Measurements from ENCODE around the gene GABRP. TPM values are rescaled to one million over a fixed set of nuclear protein-coding genes. Genes with fewer than 3 reads are reported as not detected.
"Not testable (repeated sequence)": the region's sequence is repeated elsewhere in the genome, so short reads cannot be mapped to it uniquely, and the experiment has no call there.

The GABRP gene
- total and polyA plus RNA-seq, 8 donors = 0.10 to 1.8 (median 0.88) TPM

DNA sequence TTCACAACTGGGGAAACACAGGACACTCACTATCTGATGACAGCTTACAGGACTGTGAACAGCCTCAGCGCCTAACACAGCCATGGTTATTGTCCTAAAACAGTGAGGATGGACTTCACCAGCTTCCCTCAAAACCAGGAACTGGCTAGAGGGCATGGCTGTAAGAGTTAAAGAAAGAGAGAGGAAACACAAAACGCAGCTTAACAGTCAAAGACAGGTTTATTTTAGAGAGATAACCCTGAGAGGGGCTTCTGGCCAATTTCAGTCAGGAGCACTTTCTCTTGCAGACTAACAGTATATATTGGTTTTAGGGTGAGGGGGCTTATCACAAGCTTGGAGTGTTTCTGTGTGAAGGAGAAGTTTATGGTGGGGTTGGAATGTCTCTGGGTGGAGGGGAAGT lies 42.6 kb downstream of the GABRP start:
- H3K4me1 ChIP-seq = no peaks in the 10 kb centered on the region
- H3K36me3 ChIP-seq = no peaks in the 10 kb centered on the region
- no peaks in the 10 kb centered on the region for H3K9me3 ChIP-seq
- intact Hi-C loops (cut with DNase I) = no loop called here
- TF ChIP-seq, protein P1, sequence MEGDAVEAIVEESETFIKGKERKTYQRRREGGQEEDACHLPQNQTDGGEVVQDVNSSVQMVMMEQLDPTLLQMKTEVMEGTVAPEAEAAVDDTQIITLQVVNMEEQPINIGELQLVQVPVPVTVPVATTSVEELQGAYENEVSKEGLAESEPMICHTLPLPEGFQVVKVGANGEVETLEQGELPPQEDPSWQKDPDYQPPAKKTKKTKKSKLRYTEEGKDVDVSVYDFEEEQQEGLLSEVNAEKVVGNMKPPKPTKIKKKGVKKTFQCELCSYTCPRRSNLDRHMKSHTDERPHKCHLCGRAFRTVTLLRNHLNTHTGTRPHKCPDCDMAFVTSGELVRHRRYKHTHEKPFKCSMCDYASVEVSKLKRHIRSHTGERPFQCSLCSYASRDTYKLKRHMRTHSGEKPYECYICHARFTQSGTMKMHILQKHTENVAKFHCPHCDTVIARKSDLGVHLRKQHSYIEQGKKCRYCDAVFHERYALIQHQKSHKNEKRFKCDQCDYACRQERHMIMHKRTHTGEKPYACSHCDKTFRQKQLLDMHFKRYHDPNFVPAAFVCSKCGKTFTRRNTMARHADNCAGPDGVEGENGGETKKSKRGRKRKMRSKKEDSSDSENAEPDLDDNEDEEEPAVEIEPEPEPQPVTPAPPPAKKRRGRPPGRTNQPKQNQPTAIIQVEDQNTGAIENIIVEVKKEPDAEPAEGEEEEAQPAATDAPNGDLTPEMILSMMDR (IDR thresholded peaks at IDR 0.05) = no peak
- H3K27me3 ChIP-seq = no peaks in the 10 kb centered on the region
- H3K27ac ChIP-seq = no peak overlapping the region
- ATAC-seq (no peak), DNase-seq (no peak)
- no peak overlapping the region for H3K4me3 ChIP-seq

DNA sequence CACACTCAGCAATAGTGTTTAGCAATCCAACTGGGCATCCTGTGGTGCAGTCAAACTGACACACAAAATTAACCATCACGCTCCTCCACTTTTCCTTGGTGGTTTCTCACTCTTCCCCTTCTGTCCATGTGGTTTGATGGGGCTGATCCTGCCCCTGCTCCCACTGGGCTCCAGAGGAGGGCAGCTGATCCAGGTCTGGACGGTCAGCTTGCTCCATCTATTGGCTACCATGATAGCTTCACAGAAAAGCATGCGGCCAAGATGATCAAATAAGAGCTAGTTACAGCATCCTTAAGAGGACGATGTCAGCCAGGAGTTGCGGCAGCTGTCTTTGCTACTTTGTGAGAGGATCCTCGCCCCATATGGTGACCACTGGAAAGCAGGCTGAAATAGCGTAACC lies 48.7 kb downstream of the GABRP start:
- Histone ChIP-seq H3K27me3 (no peaks in the 10 kb centered on the region), H3K4me1 (no peaks in the 10 kb centered on the region), H3K36me3 (no peaks in the 10 kb centered on the region), H3K27ac (no peak overlapping the region), H3K9me3 (no peaks in the 10 kb centered on the region), H3K4me3 (no peak overlapping the region)
- DNase-seq (no peak), ATAC-seq (no peak)
- TF ChIP-seq, protein P1 (IDR thresholded peaks at IDR 0.05) = no peak
- intact Hi-C loops (cut with DNase I) = no loop called here

DNA sequence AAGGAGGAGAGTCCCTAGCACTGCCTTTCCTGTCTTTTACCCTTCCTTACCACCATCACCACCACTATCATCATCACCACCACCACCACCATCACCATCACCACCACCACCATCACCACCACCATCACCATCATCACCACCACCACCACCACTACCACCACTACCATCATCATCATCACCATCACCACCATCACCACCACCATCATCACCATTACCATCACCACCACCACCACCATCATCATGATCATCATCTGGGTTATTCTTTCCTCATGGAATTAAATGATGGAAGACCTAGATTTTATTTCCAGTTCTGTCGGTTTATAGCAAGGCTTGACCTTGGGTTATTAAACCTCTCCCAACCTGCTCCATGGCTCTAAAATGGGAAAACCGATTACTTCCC lies 50.5 kb downstream of the GABRP start:
- DNase-seq; H3K36me3 ChIP-seq; H3K4me3 ChIP-seq; intact Hi-C loops (cut with DNase I); H3K9me3 ChIP-seq; H3K27me3 ChIP-seq; H3K27ac ChIP-seq; ATAC-seq; H3K4me1 ChIP-seq: not testable (repeated sequence)

DNA sequence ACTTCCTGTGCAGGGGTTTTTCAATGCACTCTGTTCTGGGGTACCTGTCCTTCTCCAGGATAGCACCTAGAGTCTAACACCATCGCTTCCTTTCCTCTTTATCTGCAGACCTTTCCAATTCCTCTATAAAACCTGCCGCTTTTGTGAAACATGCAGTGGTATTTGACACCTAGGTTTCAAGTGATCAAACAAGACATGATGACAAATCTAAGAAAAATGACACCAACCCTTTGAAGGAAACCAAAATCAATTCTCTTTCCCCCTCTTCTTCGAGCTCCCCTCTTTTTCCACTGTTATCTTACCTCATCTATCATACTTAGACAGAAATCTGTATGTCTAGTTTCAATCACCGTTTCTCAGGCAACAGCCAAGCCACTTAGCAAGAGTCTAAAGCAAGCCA lies 52.7 kb downstream of the GABRP start:
- ATAC-seq = no peak
- no peaks in the 10 kb centered on the region for H3K9me3 ChIP-seq
- H3K27ac ChIP-seq = no peak overlapping the region
- H3K4me3 ChIP-seq = no peak overlapping the region
- no peaks in the 10 kb centered on the region for H3K4me1 ChIP-seq
- intact Hi-C loops (cut with DNase I) = no loop called here
- H3K36me3 ChIP-seq = no peaks in the 10 kb centered on the region
- H3K27me3 ChIP-seq = no peaks in the 10 kb centered on the region
- no peak for DNase-seq
- TF ChIP-seq, protein P1 (IDR thresholded peaks at IDR 0.05) = no peak

DNA sequence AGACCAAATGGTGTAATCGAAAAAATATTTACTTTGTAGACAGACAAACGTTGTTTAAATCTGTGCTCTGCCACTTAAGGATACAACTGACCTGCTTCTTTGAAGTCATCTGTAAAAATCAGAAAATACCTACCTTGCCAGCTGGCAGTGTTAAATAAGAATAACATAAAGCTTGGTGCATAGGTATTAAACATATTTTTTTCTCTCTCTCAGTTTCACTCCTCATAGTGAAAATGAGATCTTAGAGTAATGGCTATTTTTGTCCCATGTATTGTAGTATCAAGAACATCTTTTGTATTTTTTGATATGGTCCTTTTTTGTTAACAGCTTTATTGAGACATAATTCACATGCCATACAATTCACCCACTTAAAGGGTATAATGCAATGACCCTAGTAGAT lies 60.3 kb downstream of the GABRP start:
- Histone ChIP-seq H3K4me1 (no peaks in the 10 kb centered on the region), H3K9me3 (no peaks in the 10 kb centered on the region), H3K4me3 (no peak overlapping the region), H3K36me3 (no peaks in the 10 kb centered on the region), H3K27ac (no peak overlapping the region), H3K27me3 (no peaks in the 10 kb centered on the region)
- DNase-seq = no peak
- TF ChIP-seq, protein P1 (IDR thresholded peaks at IDR 0.05) = no peak
- intact Hi-C loops (cut with DNase I) = no loop called here
- no peak for ATAC-seq

DNA sequence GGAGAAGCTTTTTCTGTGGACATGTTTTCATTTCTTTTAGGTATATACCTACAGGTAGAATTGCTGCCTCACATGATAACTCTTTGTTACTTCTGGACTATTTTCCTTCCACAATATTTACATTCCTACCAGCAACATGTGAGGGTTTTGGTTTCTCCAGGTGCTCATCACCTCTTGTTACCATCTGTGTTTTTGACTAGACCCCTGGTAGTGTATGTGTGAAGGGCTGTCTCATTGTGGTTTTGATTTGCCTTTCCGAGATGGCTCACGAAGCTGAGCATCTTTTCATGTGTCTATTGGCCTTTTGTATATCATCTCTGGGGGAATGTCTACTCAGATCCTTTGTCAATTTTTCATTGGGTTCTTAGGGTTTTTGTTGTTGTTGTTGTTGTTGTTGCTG lies 61.1 kb downstream of the GABRP start:
- Histone ChIP-seq H3K9me3 (no peaks in the 10 kb centered on the region), H3K4me3 (no peak overlapping the region), H3K4me1 (no peaks in the 10 kb centered on the region), H3K36me3 (no peaks in the 10 kb centered on the region), H3K27ac (no peak overlapping the region), H3K27me3 (no peaks in the 10 kb centered on the region)
- intact Hi-C loops (cut with DNase I) = no loop called here
- TF ChIP-seq, protein P1 (IDR thresholded peaks at IDR 0.05) = no peak
- no peak for ATAC-seq
- no peak for DNase-seq

Measured in left lung (tissue), 10 donors.